ENCODE measurements around the gene LONP2. TPM values are rescaled to one million over a fixed set of nuclear protein-coding genes. Genes with fewer than 3 reads are reported as not detected.

The LONP2 gene
- total and polyA plus RNA-seq, 2 of the 13 experiments (the other 11 are each of a cell fraction or from before 2014, with no cell fraction given): 39.2 to 63.3 TPM

- TF ChIP-seq ZNF879 (CRISPR knock-in tag; IDR thresholded peaks at IDR 0.05) (no peak), FOXA1 (IDR thresholded peaks at IDR 0.05) (no peak), FOXA1 (CRISPR knock-in tag; IDR thresholded peaks at IDR 0.05) (peak; percentile 88), NFKB2 (CRISPR knock-in tag; IDR thresholded peaks at IDR 0.05; ENCODE audit: borderline replicate concordance) (no peak), KDM1A (CRISPR knock-in tag; IDR thresholded peaks at IDR 0.05) (no peak), NRL (CRISPR knock-in tag; IDR thresholded peaks at IDR 0.05; ENCODE audit: borderline replicate concordance) (no peak), ZNF704 (CRISPR knock-in tag; IDR thresholded peaks at IDR 0.05; ENCODE audit: borderline replicate concordance) (no peak), ZNF580 (CRISPR knock-in tag; IDR thresholded peaks at IDR 0.05; ENCODE audit: borderline replicate concordance, low read depth) (no peak), KIAA2018 (CRISPR knock-in tag; IDR thresholded peaks at IDR 0.05; ENCODE audit: borderline replicate concordance) (no peak), MAZ (IDR thresholded peaks at IDR 0.05; ENCODE audit: borderline replicate concordance, low read depth, low read length) (no peak), MAZ (CRISPR knock-in tag; IDR thresholded peaks at IDR 0.05; ENCODE audit: low read depth) (no peak), KAT7 (CRISPR knock-in tag; IDR thresholded peaks at IDR 0.05; ENCODE audit: borderline replicate concordance) (no peak), ZNF274 (CRISPR knock-in tag; IDR thresholded peaks at IDR 0.05) (no peak), ZNF121 (CRISPR knock-in tag; IDR thresholded peaks at IDR 0.05) (no peak), FLYWCH1 (CRISPR knock-in tag; IDR thresholded peaks at IDR 0.05) (no peak), ZSCAN21 (CRISPR knock-in tag; IDR thresholded peaks at IDR 0.05; ENCODE audit: borderline replicate concordance) (no peak), ARNT2 (CRISPR knock-in tag; IDR thresholded peaks at IDR 0.05; ENCODE audit: low read depth) (no peak)
These were observed 49.1 kb upstream of the LONP2 start (continued) for GRCh38 chr16:48194828-48195556.
